D341Med (cell line): ENCODE measurements around the gene RNF34.

Experiments
- DNase-seq: peaks from one replicate; pipeline ENCODE4 v3.0.0; 2012; ENCODE audit warnings: low spot score

Gene RNF34

GRCh38 chr12:121390856-121391255 is 9.1 kb upstream of the RNF34 start:
- no peak for DNase-seq

- no peak for DNase-seq
Measured at GRCh38 chr12:121391619-121392324, 8.1 kb upstream of the RNF34 start.

- DNase-seq: no peak
Measured at GRCh38 chr12:121392325-121392716, 7.6 kb upstream of the RNF34 start.

- no peak for DNase-seq
Measured at GRCh38 chr12:121397521-121397920, 2.4 kb upstream of the RNF34 start.

GRCh38 chr12:121398355-121398754 is 1.6 kb upstream of the RNF34 start:
- no peak for DNase-seq

GRCh38 chr12:121400332-121401139 is 618 bp downstream of the RNF34 start:
- peak; percentile 76 for DNase-seq

GRCh38 chr12:121403721-121404120 is 3.8 kb downstream of the RNF34 start:
- DNase-seq: no peak

- no peak for DNase-seq
Measured at GRCh38 chr12:121404734-121405133, 4.8 kb downstream of the RNF34 start.

- no peak for DNase-seq
Measured at GRCh38 chr12:121405211-121405610, 5.3 kb downstream of the RNF34 start.

- DNase-seq: no peak
Measured at GRCh38 chr12:121413917-121414316, 14.0 kb downstream of the RNF34 start.

- DNase-seq: no peak
Measured at GRCh38 chr12:121417847-121418246, 17.9 kb downstream of the RNF34 start.

GRCh38 chr12:121420109-121420508 is 20.2 kb downstream of the RNF34 start:
- DNase-seq: no peak

- DNase-seq: no peak
Measured at GRCh38 chr12:121423253-121423652, 23.3 kb downstream of the RNF34 start.

GRCh38 chr12:121423682-121424623 is 24.0 kb downstream of the RNF34 start:
- no peak for DNase-seq

- DNase-seq: no peak
Measured at GRCh38 chr12:121424624-121424975, 24.7 kb downstream of the RNF34 start.

- DNase-seq: no peak
Measured at GRCh38 chr12:121427556-121428050, 27.7 kb downstream of the RNF34 start.

GRCh38 chr12:121428883-121429282 is 29.0 kb downstream of the RNF34 start:
- DNase-seq: no peak

GRCh38 chr12:121430833-121431415 is 31.0 kb downstream of the RNF34 start:
- no peak for DNase-seq

- DNase-seq: no peak
Measured at GRCh38 chr12:121432740-121433480, 33.0 kb downstream of the RNF34 start.

- DNase-seq: no peak
Measured at GRCh38 chr12:121436706-121437105, 36.8 kb downstream of the RNF34 start.

GRCh38 chr12:121438905-121439304 is 39.0 kb downstream of the RNF34 start:
- no peak for DNase-seq
